ENCODE results near the gene NDUFA8.

The NDUFA8 gene

DNA sequence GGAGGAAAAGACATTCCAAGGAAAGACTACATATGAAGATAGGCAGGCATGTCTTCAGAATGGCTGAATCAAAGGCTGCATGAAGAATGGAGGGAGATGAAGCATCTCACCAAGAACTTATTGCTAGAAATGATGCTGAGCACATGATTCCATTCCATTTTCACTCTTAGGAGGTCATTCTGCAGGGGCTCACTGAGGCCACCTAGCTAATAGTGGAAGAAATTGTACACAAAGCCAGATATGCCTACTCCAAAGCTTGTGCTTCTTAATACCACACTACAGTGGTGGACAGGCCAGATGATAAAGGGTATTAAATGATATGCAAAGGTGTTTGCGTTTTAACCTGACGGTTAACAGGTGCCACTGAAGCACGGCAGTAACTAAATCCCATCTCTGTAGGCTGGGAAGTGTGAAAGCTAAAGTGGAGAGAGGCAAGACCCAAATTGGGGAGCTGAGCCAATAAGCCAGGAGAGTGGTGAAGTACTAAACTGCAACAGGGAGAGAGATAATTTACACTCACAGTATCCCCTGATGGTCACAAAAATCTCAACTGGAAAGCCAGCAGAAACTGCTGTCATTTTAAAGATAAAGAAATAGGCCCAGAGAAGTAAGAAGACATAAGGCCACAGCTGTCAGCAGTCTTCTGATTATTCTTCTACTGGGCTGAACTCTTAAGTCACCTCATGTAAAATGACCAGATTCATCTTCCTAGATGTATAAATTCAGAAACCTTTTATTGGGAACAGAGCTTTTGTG, 14.6 kb downstream of the NDUFA8 start:
- H3K9ac ChIP-seq (ENCODE audit: low read length), result no peak overlapping the region

DNA sequence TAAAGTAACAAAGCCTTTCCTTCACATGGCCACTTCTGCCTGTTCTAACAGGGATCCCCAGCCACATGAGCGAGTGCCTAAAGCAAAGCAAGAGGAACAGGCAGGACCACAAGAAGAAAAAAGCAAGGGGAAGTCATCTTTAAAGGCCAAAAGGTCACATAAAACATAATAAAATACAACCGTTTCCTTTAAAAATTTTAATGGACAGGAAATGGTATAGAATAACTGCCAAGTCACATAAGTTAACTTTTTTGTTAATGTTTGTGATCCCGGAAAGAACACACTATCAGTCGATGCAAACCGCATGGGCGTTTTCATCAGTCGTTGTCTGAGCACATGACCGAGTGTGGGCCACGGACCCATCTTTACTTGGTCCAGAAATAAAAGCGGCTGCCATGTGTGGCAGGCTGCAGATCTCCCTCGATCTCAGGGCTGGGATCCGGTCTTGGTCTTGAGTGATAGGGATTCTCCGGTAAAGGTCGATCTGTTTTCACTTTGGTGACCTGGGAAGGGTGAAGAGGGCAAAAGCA, 15.6 kb downstream of the NDUFA8 start:
- Histone ChIP-seq H3K9me3 (ENCODE audit: control insufficient read depth, low read length) (no peaks in the 10 kb centered on the region), H3K4me1 (ENCODE audit: control insufficient read depth, insufficient read depth, low read length) (no peaks in the 10 kb centered on the region), H3K9ac (ENCODE audit: low read length) (no peak overlapping the region), H3K36me3 (ENCODE audit: control insufficient read depth, insufficient read depth, low read length) (peaks cover 5% of the 10 kb centered on the region), H3K27me3 (ENCODE audit: control insufficient read depth, insufficient read depth, low read length) (no peaks in the 10 kb centered on the region), H3K4me3 (ENCODE audit: low read length) (no peak overlapping the region)

More for the DNA sequence above, 14.6 kb downstream of the NDUFA8 start:
- no peaks in the 10 kb centered on the region for H3K9me3 ChIP-seq (ENCODE audit: control insufficient read depth, low read length)
- H3K4me3 ChIP-seq (ENCODE audit: low read length), result no peak overlapping the region
- peaks cover 5% of the 10 kb centered on the region for H3K36me3 ChIP-seq (ENCODE audit: control insufficient read depth, insufficient read depth, low read length)
- no peaks in the 10 kb centered on the region for H3K4me1 ChIP-seq (ENCODE audit: control insufficient read depth, insufficient read depth, low read length)
- H3K27me3 ChIP-seq (ENCODE audit: control insufficient read depth, insufficient read depth, low read length), result no peaks in the 10 kb centered on the region

DNA sequence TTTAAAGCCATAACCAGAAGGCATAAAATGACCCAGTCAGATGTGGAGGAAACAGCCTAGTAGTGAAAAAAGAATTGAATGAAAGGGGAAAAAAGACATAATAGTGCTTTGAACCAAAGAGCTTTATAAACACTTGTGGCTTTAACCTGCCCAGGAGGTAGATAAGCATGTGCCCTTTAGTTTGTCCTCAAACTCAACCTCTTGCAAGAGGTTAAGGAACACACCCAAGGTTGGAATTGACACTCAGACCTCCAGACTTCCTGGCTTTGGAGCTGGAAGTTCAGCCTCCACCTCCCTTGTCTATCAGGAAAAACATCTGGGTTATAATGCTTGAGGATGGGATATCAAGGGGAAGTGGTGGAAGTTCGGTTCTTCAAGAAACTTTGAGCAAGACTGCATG, 16.3 kb downstream of the NDUFA8 start:
- Histone ChIP-seq H3K9me3 (ENCODE audit: control insufficient read depth, low read length) (no peaks in the 10 kb centered on the region), H3K36me3 (ENCODE audit: control insufficient read depth, insufficient read depth, low read length) (peaks cover 5% of the 10 kb centered on the region), H3K4me3 (ENCODE audit: low read length) (no peak overlapping the region)

DNA sequence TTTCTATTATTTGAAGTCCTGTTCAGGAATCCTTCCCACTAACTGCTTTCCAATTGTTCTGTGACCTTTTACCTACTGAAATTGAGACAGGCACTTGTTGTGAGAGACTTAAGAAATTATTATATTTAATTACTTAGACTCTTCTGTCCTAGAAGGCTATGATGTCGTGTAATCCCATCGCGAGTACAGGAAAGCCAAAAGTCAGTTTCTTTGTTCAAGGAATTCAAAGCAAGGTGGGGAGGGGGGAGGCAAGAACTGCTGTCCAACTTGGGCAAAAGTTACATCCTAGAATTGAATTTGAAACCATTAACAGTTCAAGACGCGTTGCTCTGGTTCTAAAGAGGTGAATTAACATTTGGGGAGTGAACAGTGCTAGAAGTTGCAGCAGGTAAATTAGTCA, 17.9 kb downstream of the NDUFA8 start:
- Histone ChIP-seq H3K27me3 (ENCODE audit: control insufficient read depth, insufficient read depth, low read length) (no peaks in the 10 kb centered on the region), H3K4me1 (ENCODE audit: control insufficient read depth, insufficient read depth, low read length) (no peaks in the 10 kb centered on the region), H3K4me3 (ENCODE audit: low read length) (no peak overlapping the region), H3K9me3 (ENCODE audit: control insufficient read depth, low read length) (no peaks in the 10 kb centered on the region), H3K36me3 (ENCODE audit: control insufficient read depth, insufficient read depth, low read length) (peaks cover 5% of the 10 kb centered on the region), H3K9ac (ENCODE audit: low read length) (no peak overlapping the region)

More for the DNA sequence above, 16.3 kb downstream of the NDUFA8 start:
- H3K27me3 ChIP-seq (ENCODE audit: control insufficient read depth, insufficient read depth, low read length), result no peaks in the 10 kb centered on the region
- no peak overlapping the region for H3K9ac ChIP-seq (ENCODE audit: low read length)
- no peaks in the 10 kb centered on the region for H3K4me1 ChIP-seq (ENCODE audit: control insufficient read depth, insufficient read depth, low read length)

DNA sequence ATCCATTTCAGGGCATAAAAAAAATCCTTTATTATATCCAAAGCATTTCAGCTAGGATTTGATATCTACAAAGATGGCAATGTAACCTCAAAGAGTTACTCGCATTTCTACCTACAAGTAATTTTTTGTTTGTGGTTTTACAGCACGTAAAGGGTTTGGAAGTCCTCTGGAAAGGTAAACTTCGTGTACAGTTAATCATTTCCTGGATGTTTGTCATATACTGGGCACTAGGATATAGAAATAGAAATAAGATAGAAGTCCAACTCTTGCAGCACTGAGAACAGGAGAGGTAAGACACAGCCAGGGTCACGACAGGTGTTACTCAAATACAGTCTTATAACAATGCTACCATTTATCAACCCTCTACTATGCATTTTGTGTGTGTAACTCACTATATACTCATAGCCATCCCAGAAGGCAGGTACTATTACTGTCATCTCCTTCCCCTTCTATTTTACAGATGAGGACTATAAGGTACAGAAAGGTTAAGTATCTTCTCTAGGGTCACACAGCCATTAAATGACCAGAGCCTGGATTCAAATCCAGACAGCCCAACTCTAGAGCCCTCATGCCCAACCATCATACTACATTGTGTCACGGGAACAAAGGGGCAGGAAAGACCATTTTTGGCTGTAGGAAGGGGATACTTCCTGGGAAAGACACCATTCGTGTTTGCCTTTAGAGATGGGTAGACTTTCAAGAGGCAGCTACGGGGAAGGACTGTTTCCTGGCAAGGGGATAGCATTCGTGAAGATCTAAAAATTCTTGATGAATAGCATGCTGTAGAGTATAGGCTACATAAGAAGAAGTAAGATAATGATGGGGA, 19.0 kb downstream of the NDUFA8 start:
- Histone ChIP-seq H3K9ac (ENCODE audit: low read length) (no peak overlapping the region), H3K4me3 (ENCODE audit: low read length) (no peak overlapping the region), H3K4me1 (ENCODE audit: control insufficient read depth, insufficient read depth, low read length) (no peaks in the 10 kb centered on the region), H3K36me3 (ENCODE audit: control insufficient read depth, insufficient read depth, low read length) (peaks cover 5% of the 10 kb centered on the region), H3K27me3 (ENCODE audit: control insufficient read depth, insufficient read depth, low read length) (no peaks in the 10 kb centered on the region), H3K9me3 (ENCODE audit: control insufficient read depth, low read length) (no peaks in the 10 kb centered on the region)

DNA sequence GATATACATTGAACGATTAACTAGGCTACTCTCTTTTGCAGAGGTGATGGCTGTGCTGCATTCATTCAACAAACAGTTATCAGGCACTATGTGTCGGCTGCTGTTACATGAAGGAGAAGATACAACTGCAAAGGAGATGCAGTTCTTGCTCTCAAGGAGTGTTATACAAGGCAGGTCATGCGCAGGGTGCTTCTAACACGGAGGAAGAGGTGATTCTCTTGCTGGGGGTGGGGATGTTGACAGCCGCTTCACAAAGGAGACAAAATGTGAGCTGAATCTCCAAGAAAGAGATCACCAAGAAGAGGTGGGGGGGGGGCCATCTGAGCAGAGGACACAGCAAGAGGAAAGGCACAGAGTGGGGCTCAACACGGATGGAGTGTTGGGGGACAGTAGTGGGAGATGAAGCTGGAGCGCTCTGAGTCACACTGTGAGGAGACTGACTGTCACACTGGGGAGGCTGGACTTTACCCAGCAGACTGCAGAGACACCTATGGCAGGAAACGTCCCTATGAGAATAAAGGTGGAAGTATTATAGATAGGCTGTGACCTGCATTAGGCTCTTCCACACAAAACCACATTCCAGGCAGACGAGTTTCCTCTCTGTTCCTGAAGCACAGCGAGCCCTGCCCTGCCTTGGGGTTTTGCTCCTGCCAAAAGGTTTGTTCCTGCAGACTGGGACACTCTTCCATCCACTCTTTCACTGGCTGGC, 20.9 kb downstream of the NDUFA8 start:
- H3K9me3 ChIP-seq (ENCODE audit: control insufficient read depth, low read length), result no peaks in the 10 kb centered on the region
- H3K36me3 ChIP-seq (ENCODE audit: control insufficient read depth, insufficient read depth, low read length), result peaks cover 5% of the 10 kb centered on the region
- H3K4me3 ChIP-seq (ENCODE audit: low read length), result no peak overlapping the region
- no peak overlapping the region for H3K9ac ChIP-seq (ENCODE audit: low read length)
- no peaks in the 10 kb centered on the region for H3K27me3 ChIP-seq (ENCODE audit: control insufficient read depth, insufficient read depth, low read length)
- H3K4me1 ChIP-seq (ENCODE audit: control insufficient read depth, insufficient read depth, low read length), result no peaks in the 10 kb centered on the region

DNA sequence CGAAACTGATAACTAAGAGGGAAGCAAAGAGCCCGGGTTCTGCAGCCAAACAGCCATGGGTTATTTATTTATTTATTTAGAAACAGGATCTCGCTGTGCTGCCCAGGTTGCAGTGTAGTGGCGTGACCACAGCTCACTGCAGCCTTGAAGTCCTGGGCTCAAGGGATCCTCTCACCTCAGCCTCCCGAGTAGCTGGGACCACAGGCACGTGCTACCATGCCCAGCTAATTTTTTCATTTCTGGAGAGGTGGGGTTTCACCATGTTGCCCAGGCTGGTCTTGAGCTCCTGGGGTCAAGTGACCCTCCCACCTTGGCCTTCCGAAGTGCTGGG, 24.1 kb downstream of the NDUFA8 start:
- H3K9me3 ChIP-seq (ENCODE audit: control insufficient read depth, low read length), result no peaks in the 10 kb centered on the region
- no peak overlapping the region for H3K4me3 ChIP-seq (ENCODE audit: low read length)
- no peaks in the 10 kb centered on the region for H3K36me3 ChIP-seq (ENCODE audit: control insufficient read depth, insufficient read depth, low read length)
- no peaks in the 10 kb centered on the region for H3K4me1 ChIP-seq (ENCODE audit: control insufficient read depth, insufficient read depth, low read length)
- H3K27me3 ChIP-seq (ENCODE audit: control insufficient read depth, insufficient read depth, low read length), result peaks cover 9% of the 10 kb centered on the region
- no peak overlapping the region for H3K9ac ChIP-seq (ENCODE audit: low read length)

DNA sequence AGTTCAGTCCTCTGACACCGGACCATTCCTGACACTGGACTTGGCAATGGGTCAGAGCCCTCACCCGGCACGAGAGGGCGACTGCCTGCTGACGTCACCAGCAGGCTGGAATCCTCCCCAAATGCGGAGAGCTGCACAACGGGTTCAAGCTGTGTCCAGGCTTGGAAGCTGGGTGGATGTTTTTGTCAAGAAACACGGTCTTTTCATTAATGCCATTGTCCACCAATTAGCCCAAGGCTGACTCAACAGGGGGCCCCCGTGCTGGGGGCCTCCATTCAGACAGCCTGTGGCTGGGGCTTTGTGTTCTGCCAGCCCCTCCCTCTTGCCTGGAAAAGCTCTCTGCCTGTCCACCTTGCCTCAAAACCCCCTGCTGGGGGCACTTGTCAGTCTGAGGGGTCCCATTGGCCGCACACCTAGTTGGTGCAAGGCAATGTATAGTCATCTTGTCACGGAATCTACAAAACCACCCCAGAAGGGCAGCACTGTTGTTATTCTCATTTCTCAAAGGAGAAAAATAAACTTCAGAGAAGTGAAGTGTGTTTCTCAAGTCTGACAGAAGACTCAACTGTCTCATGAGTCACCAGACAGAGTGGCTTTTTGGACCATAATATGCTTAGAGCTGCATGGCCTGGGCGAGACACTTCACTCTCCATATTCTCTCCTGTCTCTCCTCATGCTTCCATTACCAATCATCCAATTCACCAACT, 24.6 kb downstream of the NDUFA8 start:
- Histone ChIP-seq H3K4me1 (ENCODE audit: control insufficient read depth, insufficient read depth, low read length) (no peaks in the 10 kb centered on the region), H3K9ac (ENCODE audit: low read length) (no peak overlapping the region), H3K9me3 (ENCODE audit: control insufficient read depth, low read length) (no peaks in the 10 kb centered on the region), H3K4me3 (ENCODE audit: low read length) (no peak overlapping the region), H3K36me3 (ENCODE audit: control insufficient read depth, insufficient read depth, low read length) (no peaks in the 10 kb centered on the region), H3K27me3 (ENCODE audit: control insufficient read depth, insufficient read depth, low read length) (peaks cover 9% of the 10 kb centered on the region)

DNA sequence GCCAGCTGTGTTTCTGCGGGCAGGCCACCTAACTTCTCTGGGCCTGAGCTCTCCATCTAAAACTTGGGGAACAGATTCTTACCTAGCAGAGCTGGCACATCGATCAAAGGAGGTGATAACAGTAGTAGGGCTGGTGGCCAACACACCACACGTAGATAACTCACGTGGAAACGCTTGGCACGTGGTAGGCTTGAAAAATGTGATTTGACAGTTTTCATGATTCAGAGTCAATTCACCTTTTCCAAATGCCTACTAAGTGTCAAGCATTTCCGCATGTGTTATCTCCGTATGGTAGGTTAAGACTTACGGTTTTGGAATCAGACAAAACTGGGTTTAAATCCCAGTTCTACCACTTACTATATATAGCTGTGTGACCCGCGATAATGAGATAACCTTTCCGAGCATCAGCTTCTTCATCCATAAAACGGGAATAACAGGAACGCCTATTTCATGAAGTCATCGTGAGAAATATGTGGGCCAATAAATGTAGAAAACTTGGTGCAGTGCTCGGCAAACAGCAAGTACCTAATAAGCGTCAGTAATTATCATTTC, 25.5 kb downstream of the NDUFA8 start:
- H3K9ac ChIP-seq (ENCODE audit: low read length), result no peak overlapping the region
- H3K36me3 ChIP-seq (ENCODE audit: control insufficient read depth, insufficient read depth, low read length), result no peaks in the 10 kb centered on the region
- H3K4me3 ChIP-seq (ENCODE audit: low read length), result no peak overlapping the region
- H3K4me1 ChIP-seq (ENCODE audit: control insufficient read depth, insufficient read depth, low read length), result no peaks in the 10 kb centered on the region
- peaks cover 9% of the 10 kb centered on the region for H3K27me3 ChIP-seq (ENCODE audit: control insufficient read depth, insufficient read depth, low read length)
- no peaks in the 10 kb centered on the region for H3K9me3 ChIP-seq (ENCODE audit: control insufficient read depth, low read length)

DNA sequence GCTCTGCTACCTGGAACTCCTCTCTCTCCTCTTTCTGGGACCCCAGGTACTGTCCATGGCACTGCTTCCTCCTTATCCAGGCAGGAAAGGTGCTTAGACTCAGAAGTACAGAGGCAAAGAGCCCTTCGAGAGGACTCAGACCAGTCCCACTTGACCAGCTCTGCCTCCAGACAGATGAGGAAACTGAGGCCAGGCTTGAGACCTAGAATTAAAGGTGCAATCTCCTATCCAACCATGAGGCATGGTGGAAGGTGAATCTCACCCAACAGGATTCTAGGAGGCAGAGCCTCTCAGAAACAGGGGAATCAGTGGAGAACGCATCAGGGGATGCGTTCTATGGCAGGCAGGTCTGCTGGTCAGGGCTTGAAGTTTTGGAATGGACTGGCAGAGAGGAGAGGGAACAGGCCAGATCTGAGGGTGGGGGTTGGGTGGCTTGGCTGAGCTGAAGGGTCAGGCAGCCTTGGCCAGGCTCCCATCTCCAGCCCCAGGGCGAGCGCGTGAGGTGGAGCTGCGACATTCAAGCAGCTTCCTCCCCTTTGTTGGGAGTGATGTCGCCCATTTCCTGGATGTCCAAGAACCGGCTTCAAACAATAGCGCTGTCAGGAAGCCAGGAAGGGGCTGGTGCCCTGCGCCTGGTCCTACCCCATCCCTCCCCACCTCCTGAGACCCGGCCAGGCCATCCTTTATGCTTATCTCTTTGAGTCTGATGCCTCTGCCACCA, 26.2 kb downstream of the NDUFA8 start:
- Histone ChIP-seq H3K4me1 (ENCODE audit: control insufficient read depth, insufficient read depth, low read length) (no peaks in the 10 kb centered on the region), H3K27me3 (ENCODE audit: control insufficient read depth, insufficient read depth, low read length) (peaks cover 9% of the 10 kb centered on the region), H3K9ac (ENCODE audit: low read length) (no peak overlapping the region), H3K4me3 (ENCODE audit: low read length) (no peak overlapping the region), H3K9me3 (ENCODE audit: control insufficient read depth, low read length) (no peaks in the 10 kb centered on the region), H3K36me3 (ENCODE audit: control insufficient read depth, insufficient read depth, low read length) (no peaks in the 10 kb centered on the region)

DNA sequence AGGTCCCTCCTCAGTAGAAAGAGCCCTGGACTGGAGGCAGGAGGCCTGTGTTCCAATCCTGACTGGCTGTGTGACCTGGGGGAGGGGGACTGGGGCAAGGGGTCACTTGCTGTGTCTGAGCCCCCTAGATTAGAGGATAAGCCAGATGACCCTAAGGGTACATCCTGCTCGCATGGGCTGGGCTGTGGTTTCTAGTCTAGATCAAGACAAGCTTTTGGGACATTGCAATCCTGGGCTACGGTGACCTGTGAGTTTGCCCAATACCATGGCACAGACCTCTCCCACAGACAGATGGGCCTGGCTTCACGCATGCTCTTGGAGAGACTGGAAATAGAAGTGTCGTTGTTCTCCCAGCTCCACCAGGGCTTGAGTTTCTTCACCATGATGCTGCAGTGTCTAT, 27.0 kb downstream of the NDUFA8 start:
- Histone ChIP-seq H3K9ac (ENCODE audit: low read length) (no peak overlapping the region), H3K4me1 (ENCODE audit: control insufficient read depth, insufficient read depth, low read length) (no peaks in the 10 kb centered on the region), H3K36me3 (ENCODE audit: control insufficient read depth, insufficient read depth, low read length) (no peaks in the 10 kb centered on the region), H3K9me3 (ENCODE audit: control insufficient read depth, low read length) (no peaks in the 10 kb centered on the region), H3K27me3 (ENCODE audit: control insufficient read depth, insufficient read depth, low read length) (peaks cover 15% of the 10 kb centered on the region), H3K4me3 (ENCODE audit: low read length) (no peak overlapping the region)

Measured in mucosa of stomach (tissue), 1 donor.